AML-193 (cell line): Measurements from ENCODE around the gene NDUFB5.
"Not testable (repeated sequence)": the region's sequence is repeated elsewhere in the genome, so short reads cannot be mapped to it uniquely, and the experiment has no call there.

ENCODE experiments used
- DNase-seq, 2 experiments: peaks; one replicate each; lab custom pipeline; 2025; lab: John Stamatoyannopoulos, UW

The NDUFB5 gene

DNA sequence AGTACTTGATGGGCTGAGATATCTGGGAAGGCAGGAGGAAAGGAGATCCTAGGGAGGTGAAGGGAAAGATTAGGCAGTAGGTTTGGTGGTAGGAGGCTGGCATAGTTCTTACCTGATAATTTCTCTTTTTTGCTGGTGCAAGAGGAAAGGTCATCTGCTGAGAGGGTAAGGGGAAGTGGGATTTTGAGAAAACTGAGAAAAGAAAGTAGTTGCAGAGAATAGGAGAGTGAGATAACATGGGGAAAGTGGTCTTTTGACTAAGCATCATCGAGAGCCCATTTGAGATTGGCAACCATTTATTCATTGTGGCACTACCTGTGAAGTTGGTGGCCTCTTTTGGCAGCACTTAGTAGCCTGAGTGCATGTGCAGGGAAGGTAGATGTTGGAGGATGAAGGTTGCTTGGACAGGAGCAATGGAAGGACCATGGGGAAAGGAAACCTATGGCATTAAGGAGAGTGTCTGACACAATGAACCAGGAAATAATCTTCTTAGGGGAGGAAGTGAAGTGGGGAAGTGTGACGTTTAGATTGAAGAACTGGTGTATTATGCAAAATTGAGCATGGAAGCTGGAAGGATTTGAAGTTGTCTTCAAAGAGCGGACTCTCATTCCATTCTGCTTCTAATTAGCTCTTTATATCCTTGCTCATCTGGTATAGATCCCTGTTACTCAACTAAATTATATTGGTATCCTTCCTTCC is 26.3 kb downstream of the NDUFB5 start:
- DNase-seq, result no peak

GRCh38 chr3:179640469-179640868 is 35.9 kb downstream of the NDUFB5 start:
- DNase-seq, result no peak

GRCh38 chr3:179642871-179643270 is 38.3 kb downstream of the NDUFB5 start:
- DNase-seq, result no peak

DNA sequence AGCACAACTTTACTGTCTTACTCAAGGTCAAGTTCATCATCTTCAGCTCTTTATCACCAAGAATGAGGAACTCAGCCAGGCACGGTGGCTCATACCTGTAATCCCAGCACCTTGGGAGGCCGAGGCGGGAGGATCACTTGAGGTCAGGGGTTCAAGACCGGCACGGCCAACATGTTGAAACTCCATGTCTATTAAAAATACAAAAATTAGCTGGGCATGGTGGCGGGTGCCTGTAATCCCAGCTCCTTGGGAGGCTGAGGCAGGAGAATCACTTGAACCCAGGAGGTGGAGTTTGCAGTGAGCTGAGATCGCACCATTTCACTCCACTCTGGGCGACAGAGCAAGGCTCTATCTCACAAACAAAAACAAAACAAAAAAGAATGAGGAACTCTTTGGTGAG is 39.2 kb downstream of the NDUFB5 start:
- not testable (repeated sequence) for DNase-seq

DNA sequence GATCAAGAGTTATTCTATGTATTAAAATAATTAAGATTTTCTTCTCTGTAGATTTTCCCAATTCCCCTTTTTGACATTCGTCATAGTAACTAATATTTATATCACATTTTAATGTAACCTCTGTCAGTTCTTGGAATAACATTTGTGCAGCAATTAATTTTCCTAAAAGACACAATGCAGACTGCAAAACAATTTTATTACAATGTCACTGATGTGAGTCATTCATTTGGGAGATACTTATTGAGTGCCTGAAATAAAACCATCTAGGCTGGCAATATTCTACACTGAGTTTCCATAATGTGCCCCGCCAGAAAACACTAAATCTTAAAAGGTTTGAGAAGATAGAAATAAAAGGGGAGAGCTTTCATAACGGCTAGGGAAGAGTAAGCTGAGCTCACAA is 41.6 kb downstream of the NDUFB5 start:
- no peak for DNase-seq

GRCh38 chr3:179651687-179652446 is 47.3 kb downstream of the NDUFB5 start:
- no peak for DNase-seq

DNA sequence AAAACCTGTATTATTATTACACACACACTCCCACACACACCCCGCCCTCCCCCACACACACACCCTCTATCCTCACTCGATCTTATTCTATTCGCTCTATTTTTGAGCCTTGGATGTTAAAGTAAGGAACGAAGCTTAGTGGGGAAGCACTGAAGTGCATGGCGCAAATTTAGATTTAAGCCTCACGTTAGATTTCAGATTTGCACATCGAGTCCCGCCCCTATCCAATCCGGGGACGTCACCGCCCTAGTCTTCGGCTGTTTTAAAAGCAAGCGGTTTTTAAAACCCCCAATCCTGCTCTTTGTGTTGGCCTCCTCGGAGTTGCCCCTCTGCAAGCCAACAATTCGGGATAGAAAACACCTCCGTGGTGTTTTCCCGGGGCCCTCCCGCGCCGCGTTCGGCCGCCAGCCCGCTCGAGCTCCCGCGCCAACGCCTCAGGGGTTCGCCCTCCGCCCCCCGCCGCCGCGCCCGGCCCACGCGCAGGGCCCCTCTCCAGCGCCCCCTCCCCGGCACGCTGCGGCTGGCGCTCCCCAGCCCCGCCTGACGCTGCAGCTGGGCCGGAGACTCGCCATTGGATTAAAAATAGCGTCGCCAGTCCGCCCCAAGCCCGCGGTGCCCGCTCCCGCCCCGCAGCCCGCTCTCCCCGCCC is 48.0 kb downstream of the NDUFB5 start, which contains the start of gene USP13:
TSS of gene USP13 (plus strand) at position 594 of the 649 bp plus-strand sequence. CDS start 186 bp downstream, outside the sequence.
- peak; percentile 48 to 64 for DNase-seq

DNA sequence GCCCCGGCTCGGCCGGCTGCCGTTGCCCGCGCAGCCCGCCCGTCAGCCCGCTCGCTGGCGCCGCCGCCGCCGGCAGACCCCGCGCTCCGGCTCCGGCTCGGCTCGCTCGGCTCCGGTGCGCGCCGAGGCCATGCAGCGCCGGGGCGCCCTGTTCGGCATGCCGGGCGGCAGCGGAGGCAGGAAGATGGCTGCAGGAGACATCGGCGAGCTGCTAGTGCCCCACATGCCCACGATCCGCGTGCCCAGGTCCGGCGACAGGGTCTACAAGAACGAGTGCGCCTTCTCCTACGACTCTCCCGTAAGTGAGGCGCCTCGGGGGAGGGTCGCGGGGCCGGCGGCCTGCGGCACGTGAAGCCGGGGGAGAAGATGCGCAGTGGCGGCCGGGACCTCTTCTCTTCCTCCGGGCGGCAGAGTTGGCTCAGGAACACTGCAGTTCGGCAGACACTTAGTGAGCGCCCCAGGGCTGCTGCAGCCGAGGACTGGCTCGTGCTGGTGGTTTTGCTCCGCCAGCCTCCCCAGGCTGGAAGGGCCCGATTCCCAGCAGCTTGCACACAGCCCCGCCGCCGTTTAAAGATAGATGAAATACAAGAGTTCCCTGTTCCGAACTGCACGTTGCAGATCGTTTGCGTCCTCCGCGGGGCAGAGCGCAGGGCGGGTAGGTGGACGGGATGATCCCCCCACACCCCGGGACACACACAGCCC is 48.7 kb downstream of the NDUFB5 start:
- DNase-seq, result peak; percentile 75 to 76

DNA sequence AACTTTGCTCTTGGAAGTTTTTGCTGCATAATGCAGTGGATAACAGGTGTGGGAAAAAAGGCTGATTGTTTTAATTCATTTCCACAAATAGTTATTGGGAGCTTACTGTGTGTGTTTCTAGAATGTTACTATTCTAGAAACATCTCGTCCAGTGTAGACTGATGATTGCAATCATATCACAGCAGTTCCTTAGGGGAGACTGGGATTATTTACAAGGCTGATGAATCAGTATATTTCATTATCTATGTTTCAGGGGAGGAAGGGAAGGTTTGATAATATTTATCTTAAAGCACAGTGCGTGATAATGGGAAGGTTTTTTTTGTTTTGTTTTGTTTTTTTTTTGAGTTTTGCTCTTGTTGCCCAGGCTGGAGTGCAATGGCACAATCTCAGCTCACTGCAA is 50.6 kb downstream of the NDUFB5 start:
- no peak for DNase-seq

GRCh38 chr3:179658606-179659005 is 54.0 kb downstream of the NDUFB5 start:
- DNase-seq, result no peak

GRCh38 chr3:179660872-179661271 is 56.3 kb downstream of the NDUFB5 start:
- no peak for DNase-seq

- DNase-seq, result no peak
Measured at GRCh38 chr3:179661777-179662176, 57.2 kb downstream of the NDUFB5 start.

DNA sequence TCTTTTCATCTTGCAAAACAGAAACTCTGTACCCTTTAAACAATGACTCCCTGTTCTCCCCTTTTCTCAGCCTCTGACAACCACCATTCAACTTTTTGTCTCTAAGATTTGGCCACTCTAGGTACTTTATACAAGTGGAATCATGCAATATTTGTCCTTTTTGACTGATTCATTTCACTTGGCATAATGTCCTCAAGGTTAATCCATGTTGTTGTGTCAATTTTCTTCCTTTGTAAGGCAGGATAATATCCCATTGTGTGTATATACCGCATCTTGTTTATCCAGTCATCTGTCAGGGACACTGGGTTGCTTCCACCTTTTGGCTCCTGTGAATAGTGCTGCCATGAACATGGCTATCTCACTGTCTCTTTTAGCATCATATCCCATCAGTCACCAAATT is 58.5 kb downstream of the NDUFB5 start:
- no peak for DNase-seq

- DNase-seq, result no peak
Measured at GRCh38 chr3:179666030-179666429, 61.4 kb downstream of the NDUFB5 start.

GRCh38 chr3:179666436-179667035 is 61.9 kb downstream of the NDUFB5 start:
- no peak for DNase-seq

DNA sequence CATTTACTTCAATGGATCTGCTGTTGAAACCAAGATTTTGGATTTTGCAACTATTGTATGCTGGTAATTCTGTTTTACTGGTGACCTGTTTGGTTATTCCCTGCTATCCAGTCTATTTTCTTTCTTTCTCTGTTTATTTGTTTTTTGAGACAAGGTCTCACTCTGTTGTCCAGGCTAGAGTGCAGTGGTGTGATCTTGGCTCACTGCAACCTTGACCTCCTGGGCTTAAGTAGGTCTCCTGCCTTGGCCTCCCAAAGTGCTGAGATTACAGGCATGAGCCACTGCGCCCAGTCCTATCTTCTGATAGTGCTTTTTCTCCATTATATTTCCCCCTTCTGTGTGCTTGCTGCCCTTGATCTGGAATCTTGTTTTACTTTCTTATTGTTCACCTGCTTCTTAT is 63.8 kb downstream of the NDUFB5 start:
- no peak for DNase-seq

- no peak for DNase-seq
Measured at GRCh38 chr3:179670311-179670710, 65.7 kb downstream of the NDUFB5 start.

DNA sequence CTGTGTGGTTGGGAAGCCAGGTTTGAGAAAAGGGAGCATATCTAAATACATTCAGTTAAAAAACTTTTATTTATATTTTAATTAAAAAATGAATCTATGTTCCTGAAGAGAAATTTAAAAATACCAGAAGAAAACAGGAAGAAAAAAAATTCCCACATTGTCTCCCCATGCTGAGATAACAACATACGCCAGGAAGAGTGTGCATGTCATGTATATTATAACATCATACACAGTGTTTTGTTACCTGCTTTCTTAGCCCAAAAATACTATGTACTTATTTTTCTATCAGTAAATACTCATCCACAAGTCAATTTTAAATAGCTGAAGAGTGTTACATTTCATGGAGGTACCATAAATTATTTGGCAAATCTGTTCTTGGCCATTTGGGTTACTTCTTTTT is 66.7 kb downstream of the NDUFB5 start:
- DNase-seq, result no peak

- no peak for DNase-seq
Measured at GRCh38 chr3:179671747-179672242, 67.2 kb downstream of the NDUFB5 start.

GRCh38 chr3:179672918-179673317 is 68.3 kb downstream of the NDUFB5 start:
- DNase-seq, result no peak

DNA sequence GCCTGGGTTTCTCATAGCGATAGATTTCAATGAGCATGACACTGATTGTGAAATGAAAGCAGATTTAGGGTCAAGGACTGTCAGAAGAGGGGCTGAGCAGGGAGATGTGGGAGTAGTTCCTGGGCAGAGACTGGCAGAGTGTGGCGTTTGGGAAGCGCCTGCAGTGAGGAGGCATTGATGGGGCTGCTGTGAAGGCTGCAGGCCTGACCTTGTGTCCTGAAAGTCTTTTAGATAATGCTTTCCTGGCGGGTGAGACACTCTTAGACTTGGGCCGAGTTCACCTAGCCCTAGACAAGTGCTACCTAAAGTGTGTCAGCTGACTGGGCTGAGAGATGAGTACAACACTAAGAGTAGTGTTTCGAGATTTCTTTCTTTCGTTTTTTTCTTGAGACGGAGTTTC is 68.9 kb downstream of the NDUFB5 start:
- no peak for DNase-seq

GRCh38 chr3:179676081-179676480 is 71.5 kb downstream of the NDUFB5 start:
- DNase-seq, result no peak
